Stimulated activated CD4-positive, alpha-beta T cell treated with anti-CD3 and anti-CD28 coated beads, Interleukin-1b, Interleukin-23, amount 100 ng/mL, for 1 hour (primary cell): ENCODE results near the gene TNFRSF21.
"Not testable (repeated sequence)": the region's sequence is repeated elsewhere in the genome, so short reads cannot be mapped to it uniquely, and the experiment has no call there.

Experiments used
- DNase-seq, 2 donors: peaks; one replicate each; pipeline ENCODE4 v3.0.0-alpha.2; 2020; ENCODE audit warnings: low read depth in 2 of 2

The TNFRSF21 gene

DNA sequence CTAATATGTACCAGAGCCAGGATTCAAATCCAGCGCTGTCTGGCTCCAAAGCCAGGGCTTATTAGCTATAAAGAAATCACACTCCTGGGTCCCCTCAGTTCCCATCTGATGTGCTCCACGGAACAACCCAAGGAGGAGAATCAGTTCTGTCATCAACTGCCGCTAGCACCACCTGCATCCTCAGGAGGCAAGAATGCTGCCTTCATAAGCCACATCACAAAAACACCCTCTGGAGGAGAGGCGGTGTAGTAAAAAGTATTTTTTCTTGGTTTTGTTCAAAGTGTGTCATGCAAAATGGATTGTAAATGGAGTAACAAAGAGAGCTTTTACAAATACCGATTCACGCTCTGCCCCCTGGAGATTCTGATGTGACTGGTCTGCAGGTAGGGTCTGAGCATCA lies 57.1 kb downstream of the TNFRSF21 start:
- DNase-seq = no peak

DNA sequence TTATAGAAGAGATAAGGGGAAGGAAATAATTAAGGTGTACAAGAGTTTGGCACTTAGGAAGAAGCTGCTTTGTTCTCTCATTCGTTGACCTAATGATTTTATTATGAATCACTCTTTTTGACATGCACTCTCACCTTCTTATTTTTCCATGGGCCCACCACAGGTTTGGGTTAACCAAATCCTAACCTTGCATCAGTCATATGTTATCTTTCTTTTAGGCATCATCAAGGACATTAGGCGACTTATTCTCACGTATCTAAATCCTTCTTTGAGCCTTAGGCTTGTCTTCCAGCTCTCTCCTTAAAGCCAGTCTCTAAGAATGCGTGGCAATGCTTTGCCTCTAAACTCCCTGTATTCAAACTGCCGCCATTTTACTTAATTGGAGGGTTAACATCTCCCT lies 58.3 kb downstream of the TNFRSF21 start:
- DNase-seq = no peak

DNA sequence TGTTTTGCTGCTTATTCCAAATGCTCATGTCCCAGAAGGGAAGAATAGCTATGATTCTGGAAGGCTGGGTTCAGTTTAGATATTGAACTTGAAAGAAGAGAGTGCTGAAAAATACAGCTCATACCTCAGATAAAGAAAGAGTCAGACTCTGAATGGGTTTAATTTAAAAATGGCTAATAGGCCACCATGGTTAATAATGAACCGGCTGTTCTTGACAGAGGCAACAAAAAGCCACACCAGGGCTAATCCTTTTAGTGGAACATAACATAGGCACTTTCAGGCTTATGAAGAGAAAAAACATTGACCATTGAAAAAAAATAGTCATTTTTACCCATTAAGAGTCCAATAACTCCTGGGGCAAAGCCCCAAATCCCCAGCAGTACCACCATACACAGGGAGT lies 59.4 kb downstream of the TNFRSF21 start:
- DNase-seq = no peak

DNA sequence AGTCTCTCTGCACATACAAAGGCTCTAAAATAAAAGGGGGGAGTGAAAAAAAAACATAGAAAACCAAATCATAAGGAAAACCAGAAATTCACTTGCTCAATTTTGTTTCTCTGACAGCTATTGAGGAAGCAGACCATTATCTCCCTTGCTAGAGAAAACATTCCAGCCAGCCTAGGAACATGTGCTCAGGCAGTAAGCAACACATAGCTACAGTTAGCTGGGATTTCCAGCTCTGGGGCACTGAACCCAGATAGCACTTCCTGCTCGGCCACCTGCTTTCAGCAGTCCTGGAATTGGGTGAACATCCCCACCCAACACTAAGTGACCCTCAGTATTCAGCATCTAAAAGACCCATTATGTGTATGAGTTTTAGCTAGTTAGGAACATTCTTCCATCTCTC lies 61.3 kb downstream of the TNFRSF21 start:
- DNase-seq = no peak

DNA sequence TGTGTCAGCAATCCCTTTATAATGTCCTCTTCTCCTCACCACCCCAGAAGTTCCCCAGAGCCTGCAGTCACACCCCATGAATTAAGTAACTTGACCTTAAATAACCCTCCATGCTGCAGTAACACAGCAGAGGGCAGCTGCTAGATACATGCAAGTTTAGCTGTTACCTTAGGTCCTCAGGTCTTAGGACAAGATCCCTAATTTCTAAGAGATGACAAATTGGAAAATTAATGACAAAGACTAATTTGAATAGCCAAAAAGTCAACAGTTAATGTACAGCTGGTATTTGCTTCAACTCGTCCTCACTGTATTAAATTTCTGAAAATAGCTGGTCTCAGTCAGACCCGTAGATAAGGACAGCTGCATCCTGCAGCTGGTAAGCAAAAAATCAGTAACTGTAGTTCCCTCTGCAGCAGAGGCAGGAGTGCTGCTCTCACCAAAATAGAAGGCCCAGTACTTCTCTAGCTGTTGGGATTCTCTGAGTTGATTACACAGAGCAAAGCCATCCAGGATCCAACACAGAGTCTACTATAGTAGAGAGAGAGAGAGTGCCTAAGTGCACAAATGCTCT lies 62.4 kb downstream of the TNFRSF21 start:
- no peak for DNase-seq

DNA sequence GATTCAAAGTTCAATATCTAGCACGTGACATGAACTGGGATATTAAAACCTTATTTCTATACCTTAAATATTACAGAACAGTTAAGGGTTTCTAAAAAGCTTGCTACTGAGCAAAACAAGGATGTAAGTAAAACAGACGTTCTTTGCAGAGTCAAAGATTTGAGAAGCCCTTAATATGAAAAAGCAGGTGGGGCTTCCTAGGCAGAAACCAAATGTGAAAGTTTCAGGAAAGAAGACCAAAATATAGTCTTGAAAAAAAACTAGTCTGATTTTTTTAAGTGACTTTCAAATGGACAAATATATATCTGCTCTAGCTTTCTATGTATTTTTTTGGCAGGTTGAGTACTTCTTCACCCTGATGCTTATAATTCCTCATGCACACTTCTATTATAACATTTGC lies 63.2 kb downstream of the TNFRSF21 start:
- DNase-seq = no peak

DNA sequence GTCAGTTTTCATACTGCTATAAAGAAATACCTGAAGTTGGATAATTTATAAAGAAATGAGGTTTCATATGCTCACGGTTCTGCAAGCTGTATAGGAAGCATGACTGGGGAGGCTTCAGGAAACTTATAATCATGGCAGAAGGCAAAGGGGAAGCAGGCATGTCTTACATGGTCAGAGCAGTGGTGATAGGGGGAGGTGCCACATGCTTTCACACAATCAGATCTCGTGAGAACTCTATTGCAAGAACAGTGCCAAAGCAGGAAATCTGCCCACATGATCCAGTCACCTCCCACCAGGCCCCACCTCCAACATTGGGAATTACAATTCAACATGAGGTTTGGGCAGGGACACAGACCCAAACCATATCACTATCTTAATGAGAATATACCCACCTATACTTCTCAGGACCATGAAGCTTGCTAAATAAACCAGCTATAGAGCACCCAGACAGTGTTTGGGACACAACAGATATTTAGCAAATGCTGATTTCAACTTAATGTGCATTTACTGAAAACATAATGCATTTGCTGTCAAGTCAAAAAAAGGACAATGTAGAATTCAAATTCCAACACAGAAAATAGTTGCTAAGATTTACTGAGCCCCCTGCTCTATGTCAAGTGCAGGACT lies 63.8 kb downstream of the TNFRSF21 start:
- DNase-seq = no peak

DNA sequence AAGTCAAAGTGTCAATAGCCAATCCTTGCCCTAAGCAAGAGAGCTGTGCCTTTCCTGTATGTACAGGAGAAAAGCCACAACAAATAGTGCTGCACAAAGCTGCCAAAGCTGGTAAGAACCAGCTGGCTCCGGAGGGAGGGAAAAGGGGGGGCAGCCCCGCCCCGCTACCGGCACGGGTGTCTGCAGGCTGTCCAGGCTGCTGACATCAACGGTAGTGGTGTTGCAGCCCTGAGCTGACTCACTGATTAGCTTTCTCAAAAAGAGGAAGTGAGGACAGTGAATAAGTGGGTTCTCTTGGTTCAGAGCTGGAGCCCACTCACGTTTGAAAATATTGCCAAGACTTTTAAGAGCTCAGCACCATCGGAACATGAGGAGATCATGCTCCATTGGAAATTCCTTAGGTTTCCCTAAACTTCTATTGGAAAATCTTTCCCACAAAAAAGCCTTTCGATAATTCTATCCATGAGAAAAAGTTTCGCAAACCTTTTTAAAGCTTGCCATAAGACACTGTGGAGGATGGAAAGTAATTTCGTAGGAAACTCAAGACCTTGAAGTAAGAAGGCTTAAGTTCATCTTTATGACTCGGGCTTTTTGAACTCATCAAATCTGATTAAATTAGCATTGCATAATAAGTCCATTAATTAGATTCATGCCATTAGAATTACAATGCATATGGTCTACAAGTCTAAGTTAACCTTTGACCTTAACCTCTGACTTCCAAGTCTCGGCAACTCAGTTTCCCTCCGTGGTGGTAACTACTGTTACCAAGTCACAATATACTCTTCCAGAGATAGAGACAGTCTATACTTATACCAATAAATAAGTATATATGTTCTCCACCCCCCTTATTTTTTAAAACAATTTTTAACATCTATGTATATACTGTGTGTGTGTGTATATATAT lies 67.0 kb downstream of the TNFRSF21 start:
- peak in 1 of 2 donors; percentile 4 for DNase-seq

DNA sequence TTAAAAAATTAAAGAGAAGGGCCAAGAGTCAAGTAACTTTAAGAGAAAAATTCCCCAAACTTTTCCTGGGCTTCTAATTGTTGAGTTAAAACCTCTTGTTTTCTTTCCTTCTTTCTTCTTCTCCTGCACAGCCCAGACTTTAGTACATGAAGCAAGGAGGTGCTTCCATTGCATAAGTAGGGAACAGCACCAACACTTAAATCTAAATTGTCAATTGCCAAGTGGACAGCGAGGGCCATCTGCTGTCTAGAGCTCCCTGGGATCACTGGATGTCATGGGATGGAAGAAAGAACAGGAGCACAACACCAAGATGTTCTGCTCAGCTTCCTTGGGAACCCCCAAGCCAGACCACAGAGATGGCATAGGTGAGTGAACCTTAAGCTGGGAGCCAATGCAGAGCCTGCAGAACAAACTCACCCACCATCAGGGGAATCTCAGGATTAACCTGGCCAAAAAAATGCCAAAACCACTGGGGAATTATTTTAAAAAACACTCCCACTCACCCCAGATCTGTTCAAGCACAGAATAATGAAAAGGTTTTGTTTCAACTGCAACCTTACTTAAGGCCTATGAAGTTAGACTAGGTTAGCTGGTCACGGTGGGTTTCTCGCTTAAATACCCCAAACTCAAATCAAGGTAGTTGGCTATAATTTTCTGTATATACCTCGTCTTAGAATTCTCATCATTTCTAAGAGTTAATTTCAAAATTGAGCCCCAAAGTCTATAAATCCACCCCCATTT lies 67.8 kb downstream of the TNFRSF21 start:
- DNase-seq = no peak

DNA sequence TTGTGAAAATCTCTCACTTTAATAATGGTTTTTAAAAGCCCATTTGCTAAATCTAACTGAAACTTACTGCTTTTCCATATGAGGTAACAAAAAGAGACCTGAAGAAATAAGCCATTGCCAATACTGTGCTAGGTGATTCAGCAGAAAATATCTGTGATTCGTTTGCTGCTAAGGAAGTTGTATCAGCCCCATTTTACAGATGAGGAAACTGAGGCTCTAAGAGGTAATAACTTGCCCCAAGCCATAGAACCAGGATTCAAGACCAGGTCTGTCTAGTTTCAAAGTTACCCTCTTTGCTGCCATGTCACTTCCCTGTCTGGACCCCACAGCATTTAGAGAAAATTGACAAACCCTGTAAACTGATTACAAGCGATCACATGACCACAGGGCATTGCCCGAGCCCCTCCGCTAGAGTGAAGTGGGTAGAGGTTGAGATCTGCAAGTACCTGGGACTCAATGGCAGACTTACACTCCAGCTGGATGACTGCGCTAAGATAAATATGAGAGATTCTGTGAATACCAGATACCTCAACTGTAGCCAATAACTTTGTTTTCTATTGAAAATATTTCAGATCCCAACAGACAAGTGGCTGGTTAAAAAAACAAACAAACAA lies 69.3 kb downstream of the TNFRSF21 start:
- DNase-seq = no peak

DNA sequence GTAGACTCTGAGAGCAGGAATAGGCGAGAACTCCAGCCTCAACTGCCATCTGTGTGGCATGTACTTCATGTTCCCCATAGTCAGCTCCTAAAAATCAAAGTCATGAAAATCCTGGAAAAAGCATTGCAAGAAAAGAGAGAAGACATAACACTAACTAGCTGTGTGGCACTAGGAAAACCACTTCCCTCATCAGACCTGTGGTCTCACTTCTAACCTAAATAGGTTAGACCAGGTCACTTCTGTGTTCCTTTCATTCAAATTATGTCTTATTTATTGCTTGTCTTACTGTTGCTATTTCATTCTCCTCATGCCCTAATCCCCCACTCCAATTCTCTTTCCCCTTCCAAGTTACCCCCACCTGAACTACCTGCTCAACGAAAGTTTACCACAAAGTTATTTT lies 70.2 kb downstream of the TNFRSF21 start:
- DNase-seq = no peak

DNA sequence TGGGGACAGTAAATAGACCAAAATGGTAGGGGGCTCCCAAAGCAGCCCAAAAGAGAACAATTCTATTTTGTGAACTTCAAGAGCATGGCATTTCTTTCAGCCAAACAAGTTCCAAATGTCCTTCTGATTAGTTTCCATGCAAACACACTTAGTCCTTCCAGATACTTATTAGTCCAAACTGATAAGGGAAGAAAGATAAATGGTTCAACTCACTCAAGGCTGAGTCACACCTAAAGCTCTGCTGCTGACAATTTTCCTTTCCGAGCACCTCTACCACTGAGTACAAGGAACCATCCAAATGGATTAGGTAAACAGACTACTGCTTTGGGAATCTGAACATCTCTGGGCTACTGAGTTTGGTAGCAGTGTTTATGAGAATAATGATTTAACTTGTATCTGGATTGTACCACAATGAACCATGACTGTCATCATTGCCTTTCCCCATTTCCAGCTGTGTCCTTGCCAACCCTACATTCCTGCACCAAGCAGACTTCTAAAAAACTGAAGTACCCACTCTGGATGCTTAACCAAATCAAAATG lies 71.2 kb downstream of the TNFRSF21 start:
- no peak for DNase-seq

DNA sequence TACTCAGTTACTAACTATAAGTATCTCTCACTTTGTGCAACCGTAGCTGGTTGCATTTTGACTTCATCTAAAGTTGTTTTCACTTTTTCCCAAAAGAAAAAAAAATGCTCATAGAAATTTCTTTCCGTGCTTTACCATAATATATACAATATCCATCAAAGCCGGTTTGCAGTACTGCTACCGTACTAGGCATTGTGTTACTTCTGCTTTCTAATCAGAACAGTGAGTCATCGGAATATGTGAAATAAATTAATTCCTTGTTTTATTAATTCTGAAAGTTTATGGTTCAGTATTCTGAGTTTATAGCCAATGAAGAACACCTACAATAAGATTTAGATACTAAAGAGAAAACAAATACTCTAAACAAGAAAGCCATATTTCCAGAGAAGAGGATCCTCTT lies 72.5 kb downstream of the TNFRSF21 start:
- no peak for DNase-seq

DNA sequence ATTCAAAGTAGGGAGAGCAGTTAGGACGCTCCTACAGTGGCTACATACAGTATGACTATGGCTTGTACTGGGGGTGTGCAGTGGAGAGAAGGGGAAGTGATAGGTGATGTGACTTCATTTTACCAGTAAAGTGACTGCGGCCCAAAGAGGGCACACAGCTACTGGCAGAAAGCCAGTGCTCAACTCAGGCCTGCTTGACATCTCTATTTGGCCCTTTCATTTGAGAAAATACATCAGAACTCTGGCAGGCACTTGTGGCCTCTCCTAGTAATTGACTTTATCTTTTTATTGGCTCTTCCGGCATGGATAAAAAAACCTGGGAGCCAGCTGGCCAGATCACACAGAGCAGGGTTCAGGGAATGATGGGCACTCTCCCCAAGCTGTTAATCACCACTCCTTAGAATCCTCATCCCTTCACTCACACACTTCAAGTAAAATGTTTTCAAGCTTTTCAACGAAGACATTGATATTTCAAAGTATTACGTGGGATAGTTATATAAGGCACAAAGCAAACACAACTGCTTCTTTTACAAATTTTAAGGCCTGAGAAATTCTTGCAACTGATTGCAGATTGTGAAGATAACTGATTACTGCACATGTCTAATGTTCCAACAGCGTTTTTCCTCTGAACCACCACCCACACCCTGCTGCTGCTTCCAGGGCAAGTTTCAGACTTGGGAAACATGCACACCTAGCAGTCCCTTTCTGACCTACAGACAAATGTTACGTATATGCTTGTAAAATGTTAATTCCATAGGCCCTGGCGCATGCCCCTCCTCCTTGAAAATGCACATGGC lies 73.5 kb downstream of the TNFRSF21 start:
- DNase-seq = no peak

DNA sequence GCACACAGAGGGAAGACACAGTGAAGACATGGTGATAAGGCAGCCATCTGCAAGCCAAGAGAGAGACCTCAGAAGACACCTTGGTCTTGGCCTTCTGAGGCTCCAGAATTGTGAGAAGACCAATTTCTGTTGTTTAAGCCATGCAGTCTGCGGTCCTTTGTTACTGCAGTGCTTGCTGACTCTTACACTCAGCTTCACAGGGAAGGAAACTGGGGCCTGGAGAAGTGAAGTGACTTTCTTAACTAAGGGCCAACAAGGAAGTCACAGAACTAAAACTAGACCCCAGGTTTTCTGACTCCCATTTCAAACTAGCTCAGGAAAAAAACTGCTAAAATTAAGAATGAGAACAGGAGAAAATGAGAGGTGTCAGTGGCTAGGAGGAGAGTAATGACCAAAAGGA lies 74.3 kb downstream of the TNFRSF21 start:
- DNase-seq = no peak

DNA sequence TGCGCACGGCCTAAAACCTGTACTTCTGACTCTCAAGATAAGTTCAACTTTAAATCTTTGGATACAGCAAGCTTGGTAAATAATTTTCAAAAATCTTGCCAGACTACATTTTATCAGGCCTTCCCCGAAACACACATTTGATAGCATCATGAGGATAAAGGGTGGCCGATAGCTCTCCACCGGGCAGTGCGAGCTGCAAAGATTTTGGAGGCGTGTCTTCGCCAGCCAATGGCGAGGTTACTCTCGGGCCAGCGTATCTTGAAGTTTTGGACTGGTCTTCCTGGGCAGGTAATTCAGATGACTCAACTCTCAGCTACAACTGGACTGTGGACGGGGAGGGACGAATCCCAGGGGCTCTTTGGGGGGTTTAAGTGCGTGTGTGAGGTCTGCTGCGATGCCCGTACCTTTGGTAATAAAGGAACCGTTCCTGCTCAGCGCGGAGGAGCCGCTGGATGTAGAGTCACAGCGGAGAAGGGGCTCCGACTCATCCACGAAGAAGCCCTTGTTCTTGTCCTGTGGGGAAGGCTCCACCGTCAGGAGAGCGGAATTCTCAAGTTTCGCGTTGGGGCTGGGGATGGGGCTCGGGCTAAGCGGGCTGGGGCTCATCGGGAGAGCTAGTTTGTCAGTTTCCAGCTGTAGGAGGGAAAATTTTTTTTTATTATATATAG lies 75.3 kb downstream of the TNFRSF21 start:
- DNase-seq = no peak

DNA sequence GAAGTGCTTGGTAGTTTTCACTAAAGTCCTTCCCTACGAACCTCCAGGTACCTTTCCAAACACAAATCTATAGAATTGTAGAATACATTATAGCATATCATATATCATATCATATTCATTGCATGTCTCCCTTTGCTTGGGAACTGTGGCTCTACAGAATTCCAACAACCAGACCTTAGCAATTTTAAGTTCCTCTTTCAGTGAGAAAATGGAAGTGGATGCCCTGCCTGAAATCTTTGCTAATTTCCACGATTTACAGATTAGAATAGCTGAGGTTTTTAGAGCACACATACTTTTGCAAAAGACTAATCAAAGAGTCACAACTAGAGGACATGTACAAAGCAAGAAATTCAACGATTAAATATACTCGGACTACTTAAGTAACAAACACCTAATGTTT lies 78.6 kb downstream of the TNFRSF21 start:
- no peak for DNase-seq

DNA sequence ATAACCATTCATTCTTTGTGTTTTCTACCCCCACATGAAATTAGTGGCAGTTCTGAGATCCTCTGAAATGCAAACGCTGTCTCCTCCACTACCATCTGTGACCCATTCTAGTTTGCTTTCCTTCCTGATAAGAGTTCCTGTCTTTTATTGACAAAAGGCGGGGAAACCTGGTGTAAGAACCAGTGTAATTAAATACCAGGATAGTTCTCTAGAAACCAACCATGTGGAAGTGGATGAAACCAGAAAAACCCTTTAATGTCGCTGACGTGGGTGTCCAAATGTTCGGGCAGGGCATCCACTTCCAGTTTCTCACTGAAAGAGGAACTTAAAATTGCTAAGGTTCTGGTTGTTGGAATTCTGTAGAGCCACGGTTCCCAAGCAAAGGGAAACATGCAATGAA lies 79.1 kb downstream of the TNFRSF21 start:
- no peak for DNase-seq

DNA sequence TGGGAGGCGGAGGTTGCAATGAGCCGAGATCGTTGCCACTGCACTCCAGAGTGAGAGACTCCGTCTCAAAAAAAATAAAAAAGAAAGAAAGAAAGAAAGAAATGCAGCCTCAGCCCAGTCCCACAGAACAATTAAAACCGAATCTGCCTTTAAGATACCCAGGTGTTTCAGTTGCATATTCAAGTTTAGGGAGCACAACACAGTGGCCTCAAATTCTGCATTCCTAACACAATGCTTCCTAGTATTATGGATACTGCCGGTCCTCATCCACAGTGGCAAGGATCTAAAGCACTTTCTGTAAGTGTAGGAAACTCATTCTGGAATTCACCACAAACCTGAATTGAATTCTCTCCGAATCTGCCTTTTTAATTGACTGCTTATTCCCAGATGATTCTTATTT lies 80.5 kb downstream of the TNFRSF21 start:
- DNase-seq = no peak

DNA sequence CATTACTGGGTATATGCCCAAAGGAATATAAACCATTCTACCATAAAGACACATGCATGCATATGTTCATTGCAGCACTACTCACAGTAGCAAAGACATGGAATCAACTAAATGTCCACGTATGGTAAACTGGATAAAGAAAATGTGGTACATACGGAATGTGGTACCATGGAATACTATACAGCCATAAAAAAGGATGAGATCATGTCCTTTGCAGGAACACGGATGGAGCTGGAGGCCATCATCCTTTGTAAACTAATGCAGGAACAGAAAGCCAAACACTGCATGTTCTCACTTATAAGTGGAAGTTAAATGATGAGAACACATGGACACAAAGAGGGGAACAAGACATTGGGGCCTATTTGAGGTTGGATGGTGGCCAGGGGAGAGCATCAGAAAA lies 81.6 kb downstream of the TNFRSF21 start:
- not testable (repeated sequence) for DNase-seq
